Stomach (tissue), 9 donors: Measurements from ENCODE around the gene GABRG3. TPM values are rescaled to one million over a fixed set of nuclear protein-coding genes. Genes with fewer than 3 reads are reported as not detected.

Source experiments
- DNase-seq, 2 donors: peaks; one replicate each; pipeline versions ENCODE4 v3.0.0 to v3.0.0-alpha.2; 2013 to 2019
- H3K27ac ChIP-seq, 5 donors: fragments of 200-600 bp in 4 of 5; sonication (generic) in 4 of 5; one replicate each; pipeline ENCODE4 v1.5.1; 2013 to 2019; ENCODE audit warnings: mild to moderate bottlenecking in 1 of 5, moderate library complexity in 1 of 5
- H3K27me3 ChIP-seq, 3 donors: fragments of 200-600 bp; sonication (generic); one replicate each; pipeline ENCODE4 v1.5.1; 2017 to 2019; ENCODE audit warnings: mixed run types in 1 of 3
- H3K36me3 ChIP-seq, 4 donors: fragments of 200-600 bp; sonication (generic); 1 replicate in 3 of 4; 2 replicates in 1 of 4; pipeline ENCODE4 v1.5.1; 2016 to 2019
- H3K4me1 ChIP-seq, 4 donors: fragments of 200-600 bp; sonication (generic); one replicate each; pipeline ENCODE4 v1.5.1; 2016 to 2019
- H3K4me3 ChIP-seq, 4 donors: fragments of 200-600 bp; sonication (generic) in 3 of 4; one replicate each; pipeline ENCODE4 v1.5.1; 2016 to 2019; ENCODE audit warnings: mild to moderate bottlenecking in 1 of 4
- H3K9me3 ChIP-seq, 4 donors: fragments of 200-600 bp; sonication (generic); one replicate each; pipeline ENCODE4 v1.5.1; 2016 to 2019
- EP300 ChIP-seq: sonication (generic); formaldehyde crosslinking; IDR thresholded peaks from one replicate; pipeline ENCODE4 v1.6.1; 2017; ENCODE audit warnings: antibody characterized with exemption
- POLR2A ChIP-seq, 4 donors: fragments of 450-650 bp; IDR thresholded peaks; one replicate each; pipeline ENCODE4 v1.6.1; 2016; ENCODE audit warnings: antibody characterized with exemption in 4 of 4, control low read depth in 2 of 4, mild to moderate bottlenecking in 1 of 4, moderate library complexity in 1 of 4
- POLR2AphosphoS5 ChIP-seq, 3 donors: sonication (generic); formaldehyde crosslinking; IDR thresholded peaks; one replicate each; pipeline ENCODE4 v1.6.1; 2016; ENCODE audit warnings: antibody characterized with exemption in 3 of 3
- WGBS, 5 donors: extraction: QIAGEN DNeasy Blood & Tissue Kit in 3 of 5; methylation state at CpG; one replicate each; pipeline versions ENCODE4 v1.1.5 to v1.1.7; 2013 to 2018; 5-methylcytosine and 5-hydroxymethylcytosine counted together
- intact Hi-C: fragments of 100-400 bp; cut with DNase I; formaldehyde crosslinking; loops from one replicate; pipeline ENCODE4 v1.15.1; 2023; ENCODE audit warnings: low total_unique reads
- polyA plus RNA-seq, 3 donors: library from polyadenylated mRNA; stranded (reverse); fragments of 200-250 nt; gene quantifications; one replicate each; pipeline ENCODE4 v1.2.3, GENCODE V29; 2013
- total RNA-seq, 5 donors: library from RNA; depleted of rRNA; stranded (reverse); fragments of >200 nt; gene quantifications; one replicate each; pipeline versions ENCODE4 v1.1.0 to v1.2.3, GENCODE V29; 2014 to 2016
- TF ChIP-seq, protein P1 (sequence below), 7 experiments: fragments of 450-650 bp in 4 of 7; fragments of 200-600 bp in 3 of 7; sonication (generic) in 3 of 7; IDR thresholded peaks; one replicate each; pipeline ENCODE4 v1.5.1; 2016 to 2019; ENCODE audit warnings: antibody characterized with exemption in 7 of 7, control low read depth in 2 of 7, mild to moderate bottlenecking in 1 of 7
- donor health status: healthy with polysubstance abuse.
- donor health status: Bipolar disorder and iron deficiency.
- donor health status: healthy.

The GABRG3 gene
- total and polyA plus RNA-seq, 8 donors, result 0.37 to 1.5 TPM; not detected in 6

DNA sequence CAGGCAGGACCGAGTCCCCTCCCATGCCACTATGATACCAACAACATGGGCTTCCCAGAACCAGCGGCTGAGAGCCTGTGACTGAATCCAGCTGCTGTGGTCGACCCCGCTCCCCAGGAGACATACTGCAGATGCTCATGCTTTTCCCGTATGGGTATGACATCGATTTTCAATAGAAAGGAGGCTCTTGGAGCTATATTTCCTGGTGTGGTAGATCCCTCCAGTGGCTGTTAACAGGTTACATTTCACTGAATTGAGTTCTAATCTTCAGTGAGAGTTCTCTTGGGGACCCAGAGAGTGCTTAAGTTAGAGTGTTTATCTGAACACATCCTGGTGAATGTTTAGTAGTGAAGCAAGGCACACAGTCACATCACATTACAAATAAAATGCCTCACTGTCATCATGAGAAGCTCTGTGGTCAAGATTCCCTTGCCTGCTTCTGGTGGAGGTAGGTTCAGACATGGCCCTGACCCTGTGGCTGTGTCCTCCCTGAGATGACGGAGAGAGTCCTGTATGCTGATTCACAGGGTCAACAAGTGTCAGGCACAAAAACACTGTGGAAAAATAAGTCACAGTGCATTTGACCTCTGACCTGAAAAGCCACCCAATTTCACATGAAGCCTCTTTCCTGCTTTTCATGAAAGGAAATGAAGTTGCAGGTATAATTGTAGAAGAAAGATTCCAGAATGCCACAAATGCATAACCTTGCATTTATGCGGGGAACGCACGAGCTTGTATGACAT is 110.9 kb downstream of the GABRG3 start:
- intact Hi-C loops, result no loop called here
- H3K36me3 ChIP-seq, result no peaks in the 10 kb centered on the region
- WGBS, 5 donors, result 64 to 78% (median 72%) methylated on average over 10 of the region's 10 CpGs
- TF ChIP-seq EP300 (no peak), POLR2AphosphoS5 (IDR thresholded peaks at IDR 0.05) (no peak), POLR2A (IDR thresholded peaks at IDR 0.05) (no peak)
- TF ChIP-seq, protein P1, sequence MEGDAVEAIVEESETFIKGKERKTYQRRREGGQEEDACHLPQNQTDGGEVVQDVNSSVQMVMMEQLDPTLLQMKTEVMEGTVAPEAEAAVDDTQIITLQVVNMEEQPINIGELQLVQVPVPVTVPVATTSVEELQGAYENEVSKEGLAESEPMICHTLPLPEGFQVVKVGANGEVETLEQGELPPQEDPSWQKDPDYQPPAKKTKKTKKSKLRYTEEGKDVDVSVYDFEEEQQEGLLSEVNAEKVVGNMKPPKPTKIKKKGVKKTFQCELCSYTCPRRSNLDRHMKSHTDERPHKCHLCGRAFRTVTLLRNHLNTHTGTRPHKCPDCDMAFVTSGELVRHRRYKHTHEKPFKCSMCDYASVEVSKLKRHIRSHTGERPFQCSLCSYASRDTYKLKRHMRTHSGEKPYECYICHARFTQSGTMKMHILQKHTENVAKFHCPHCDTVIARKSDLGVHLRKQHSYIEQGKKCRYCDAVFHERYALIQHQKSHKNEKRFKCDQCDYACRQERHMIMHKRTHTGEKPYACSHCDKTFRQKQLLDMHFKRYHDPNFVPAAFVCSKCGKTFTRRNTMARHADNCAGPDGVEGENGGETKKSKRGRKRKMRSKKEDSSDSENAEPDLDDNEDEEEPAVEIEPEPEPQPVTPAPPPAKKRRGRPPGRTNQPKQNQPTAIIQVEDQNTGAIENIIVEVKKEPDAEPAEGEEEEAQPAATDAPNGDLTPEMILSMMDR (IDR thresholded peaks at IDR 0.05), result no peak
- H3K27me3 ChIP-seq, result no peaks in the 10 kb centered on the region
- H3K27ac ChIP-seq, result no peak overlapping the region
- no peaks in the 10 kb centered on the region for H3K9me3 ChIP-seq
- no peaks in the 10 kb centered on the region for H3K4me1 ChIP-seq
- DNase-seq, result no peak
- H3K4me3 ChIP-seq, result no peak overlapping the region

DNA sequence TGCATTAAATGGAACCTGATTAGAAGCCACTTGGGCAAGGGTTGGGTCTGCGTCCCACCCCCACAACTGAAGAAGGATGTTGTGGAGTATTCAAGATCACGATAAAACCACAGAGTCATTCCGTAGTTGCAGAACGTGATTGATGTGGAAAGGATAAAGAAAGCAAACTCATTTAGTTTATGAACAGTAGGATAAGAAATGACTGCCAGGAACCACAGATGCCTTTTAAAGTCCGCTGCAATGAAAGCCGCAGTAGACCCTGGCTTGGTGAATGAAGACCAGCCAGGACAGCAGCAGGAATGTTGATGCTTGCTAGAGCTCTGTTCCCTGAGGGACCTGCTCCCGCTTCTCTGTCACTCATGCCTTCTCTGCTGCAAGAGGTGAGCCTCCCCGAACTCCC is 111.5 kb downstream of the GABRG3 start:
- H3K4me3 ChIP-seq, result no peak overlapping the region
- WGBS, 5 donors, result 34 to 51% (median 48%) methylated on average over 8 of the region's 8 CpGs
- TF ChIP-seq POLR2A (IDR thresholded peaks at IDR 0.05), result no peak
- TF ChIP-seq, protein P1 (IDR thresholded peaks at IDR 0.05), result no peak
- intact Hi-C loops, result no loop called here
- DNase-seq, result no peak
- no peaks in the 10 kb centered on the region for H3K27me3 ChIP-seq
- no peak overlapping the region for H3K27ac ChIP-seq
- no peaks in the 10 kb centered on the region for H3K36me3 ChIP-seq
- no peaks in the 10 kb centered on the region for H3K4me1 ChIP-seq
- no peaks in the 10 kb centered on the region for H3K9me3 ChIP-seq

DNA sequence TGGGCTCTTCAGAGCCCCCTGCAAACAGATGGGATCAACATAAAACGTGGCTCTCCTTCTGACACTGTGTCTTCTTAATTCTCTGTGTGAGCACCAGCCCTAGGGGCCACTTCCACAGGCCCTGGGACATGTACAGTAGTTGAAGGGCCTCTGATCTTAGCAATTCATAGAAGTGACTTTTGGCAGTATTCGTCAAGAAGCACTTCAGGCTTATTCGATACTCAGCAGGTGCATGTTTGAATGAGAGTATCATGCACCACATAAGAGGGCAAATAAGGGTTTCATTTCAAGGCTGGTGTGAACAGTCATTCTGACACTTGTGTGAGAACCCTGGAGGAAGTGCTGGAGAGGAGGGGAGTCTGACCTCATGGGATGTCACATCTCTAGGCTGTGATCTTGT is 113.9 kb downstream of the GABRG3 start:
- intact Hi-C loops, result no loop called here
- no peak for DNase-seq
- WGBS, 5 donors, result 68 to 89% (median 74%) methylated on average over 2 to 3 of the region's 3 CpGs
- H3K27me3 ChIP-seq, result no peaks in the 10 kb centered on the region
- TF ChIP-seq POLR2A (IDR thresholded peaks at IDR 0.05) (no peak), EP300 (no peak), POLR2AphosphoS5 (IDR thresholded peaks at IDR 0.05) (no peak)
- TF ChIP-seq, protein P1 (IDR thresholded peaks at IDR 0.05), result no peak
- peaks cover 0 to 19% (median 16%) of the 10 kb centered on the region in 4 donors for H3K9me3 ChIP-seq
- H3K4me1 ChIP-seq, result no peaks in the 10 kb centered on the region
- no peak overlapping the region for H3K27ac ChIP-seq
- H3K4me3 ChIP-seq, result no peak overlapping the region
- no peaks in the 10 kb centered on the region for H3K36me3 ChIP-seq

DNA sequence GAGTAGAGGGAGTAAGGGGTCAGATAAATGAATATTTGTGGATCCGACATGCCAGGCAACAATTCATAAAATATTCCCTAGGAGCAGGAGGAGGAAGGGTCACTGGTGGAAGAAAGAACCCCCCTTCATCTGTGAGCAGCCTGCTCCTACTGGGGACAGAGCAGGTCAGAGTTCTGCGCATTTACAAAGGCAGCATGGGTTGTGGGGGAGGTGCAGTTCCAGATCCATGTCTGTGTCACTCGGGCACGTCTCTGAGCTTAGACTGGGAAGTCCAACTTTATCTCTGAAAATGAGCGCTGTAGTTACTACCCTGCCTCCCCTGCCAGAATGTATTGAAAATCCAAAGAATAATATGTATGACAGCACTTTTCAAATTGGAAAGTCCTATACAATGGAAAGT is 115.2 kb downstream of the GABRG3 start:
- H3K36me3 ChIP-seq, result no peaks in the 10 kb centered on the region
- H3K27ac ChIP-seq, result no peak overlapping the region
- intact Hi-C loops, result no loop called here
- H3K4me3 ChIP-seq, result no peak overlapping the region
- 33 to 58% (median 44%) methylated on average over 5 of the region's 5 CpGs for whole genome bisulfite sequencing, 5 donors
- H3K4me1 ChIP-seq, result no peaks in the 10 kb centered on the region
- TF ChIP-seq POLR2A (IDR thresholded peaks at IDR 0.05), result no peak
- TF ChIP-seq POLR2AphosphoS5 (IDR thresholded peaks at IDR 0.05), result no peak
- TF ChIP-seq EP300, result no peak
- TF ChIP-seq, protein P1 (IDR thresholded peaks at IDR 0.05), result no peak
- H3K27me3 ChIP-seq, result no peaks in the 10 kb centered on the region
- H3K9me3 ChIP-seq, result peaks cover 0 to 20% (median 18%) of the 10 kb centered on the region in 4 donors
- DNase-seq, result no peak
